HUDEP-2 (cell line): ENCODE data around the gene SENP1.
"Not testable (repeated sequence)": the region's sequence is repeated elsewhere in the genome, so short reads cannot be mapped to it uniquely, and the experiment has no call there.

ENCODE experiments used
- DNase-seq, 76 experiments: peaks; one replicate each; lab custom pipeline; 2025; ENCODE audit not compliant: unreplicated experiment in 76 of 76; lab: John Stamatoyannopoulos, UW

The SENP1 gene

DNA sequence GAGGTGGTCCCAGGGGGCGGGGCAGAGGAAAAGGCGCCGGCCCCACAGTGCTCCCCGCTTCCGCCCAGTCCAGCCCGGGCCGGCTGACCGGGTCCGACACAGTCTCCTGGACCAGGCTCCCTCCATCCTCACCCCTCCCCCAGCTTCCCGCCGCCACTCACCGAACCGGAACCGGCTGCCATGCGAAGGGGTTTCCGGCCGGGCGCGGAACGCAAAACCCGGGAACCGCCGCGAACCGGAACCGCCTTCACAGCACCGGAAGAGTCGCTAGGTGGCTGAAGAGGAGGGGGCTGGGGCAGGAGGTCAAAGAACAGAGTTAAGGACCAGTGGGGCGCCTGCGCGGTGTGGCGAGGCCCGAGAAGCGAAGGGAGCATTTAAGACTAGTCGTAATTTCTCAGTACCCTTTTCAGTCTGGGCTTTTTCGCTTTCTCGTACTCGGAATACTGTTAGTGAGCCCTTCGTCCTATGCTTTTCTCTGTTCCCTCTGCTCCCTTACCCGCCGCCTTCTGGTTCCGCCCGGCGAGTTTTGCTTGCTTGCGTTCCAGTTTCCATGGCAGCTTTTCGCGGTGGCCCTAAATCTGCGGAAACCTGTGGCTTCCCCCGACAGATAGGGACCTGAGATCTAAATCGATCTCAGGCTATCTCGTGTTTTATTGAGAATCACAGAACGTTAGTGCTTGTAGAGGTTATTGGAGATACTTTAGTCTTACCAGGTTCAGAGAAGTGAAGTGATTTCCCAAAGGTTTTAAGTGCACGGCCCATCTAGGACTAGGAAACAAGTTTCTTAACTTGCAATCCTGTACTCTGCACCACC, at the start of gene SENP1:
TSS of gene SENP1 (minus strand) at position 213 of the 814 bp plus-strand sequence. CDS start 4,607 bp downstream, outside the sequence.
- peak in 75 of 76 experiments; percentile 32 to 98 (median 78) for DNase-seq

DNA sequence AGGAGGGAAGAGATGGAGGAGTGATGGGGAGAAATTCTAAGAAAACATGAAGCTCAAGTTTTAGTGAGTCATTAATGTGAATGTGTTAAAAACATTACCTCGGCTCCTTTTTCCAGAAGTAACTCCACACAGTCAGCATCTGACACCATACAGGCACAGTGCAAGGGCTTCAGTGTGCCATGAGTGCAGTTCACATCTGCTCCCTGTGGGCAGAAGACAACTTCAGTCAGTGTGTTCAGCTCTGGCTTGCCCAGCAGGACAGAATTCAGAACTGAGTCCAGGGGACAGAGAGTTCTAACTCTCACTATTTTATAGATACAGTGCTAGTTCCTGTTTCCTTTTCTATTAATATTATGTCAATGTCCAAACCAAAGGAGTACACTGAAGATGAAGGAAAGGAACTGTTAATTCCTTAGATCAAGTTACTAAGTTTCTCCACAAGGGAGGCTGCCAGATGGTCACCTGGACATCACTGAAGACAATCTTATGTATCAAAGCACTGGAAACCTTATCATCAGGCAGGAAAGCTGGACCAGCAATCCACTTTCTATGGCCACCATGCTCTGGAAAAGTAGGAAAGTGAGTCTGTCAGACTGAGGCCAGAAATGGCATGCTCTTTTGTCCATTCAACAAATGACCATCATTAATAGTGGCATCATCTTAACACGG, 45.4 kb upstream of the SENP1 start:
- DNase-seq: no peak

DNA sequence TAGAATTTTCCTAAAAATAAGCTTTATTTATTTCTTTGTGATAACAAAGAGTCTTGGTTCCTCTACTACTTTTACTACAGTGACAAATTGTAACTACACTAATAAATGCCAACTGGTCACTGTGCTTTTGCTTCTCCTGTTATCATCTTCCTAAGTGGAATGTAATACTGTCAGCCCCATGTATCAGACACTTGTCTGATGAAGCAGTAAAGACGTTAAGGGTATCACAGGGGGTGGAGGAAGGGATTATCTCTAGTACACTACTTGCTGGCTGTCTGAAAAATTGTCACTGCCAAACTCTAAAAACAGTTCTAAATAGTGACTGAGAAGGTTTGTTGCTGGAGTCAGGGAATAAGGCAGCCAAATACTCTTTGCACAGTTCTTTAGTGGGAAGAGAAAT, 40.1 kb upstream of the SENP1 start:
- peak in 6 of 76 experiments; percentile 4 to 32 (median 15) for DNase-seq

DNA sequence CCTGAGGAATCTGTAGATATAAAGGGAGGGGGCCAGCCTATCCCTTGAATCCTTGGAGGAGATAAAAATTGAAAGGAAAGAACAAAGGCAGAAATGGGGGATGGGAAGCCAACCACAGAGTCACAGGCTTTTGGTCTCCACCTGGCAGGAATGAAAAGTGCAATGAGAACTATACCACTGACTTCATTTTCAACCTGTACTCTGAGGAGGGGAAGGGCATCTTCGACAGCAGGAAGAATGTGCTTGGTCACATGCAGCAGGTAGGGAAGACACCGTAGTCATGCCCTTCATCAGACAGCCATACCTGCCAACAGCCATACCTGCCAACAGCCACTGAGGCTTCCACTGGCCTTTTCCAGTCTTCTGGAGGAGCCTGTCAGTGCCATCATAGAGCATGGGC, 38.0 kb upstream of the SENP1 start:
- no peak for DNase-seq

DNA sequence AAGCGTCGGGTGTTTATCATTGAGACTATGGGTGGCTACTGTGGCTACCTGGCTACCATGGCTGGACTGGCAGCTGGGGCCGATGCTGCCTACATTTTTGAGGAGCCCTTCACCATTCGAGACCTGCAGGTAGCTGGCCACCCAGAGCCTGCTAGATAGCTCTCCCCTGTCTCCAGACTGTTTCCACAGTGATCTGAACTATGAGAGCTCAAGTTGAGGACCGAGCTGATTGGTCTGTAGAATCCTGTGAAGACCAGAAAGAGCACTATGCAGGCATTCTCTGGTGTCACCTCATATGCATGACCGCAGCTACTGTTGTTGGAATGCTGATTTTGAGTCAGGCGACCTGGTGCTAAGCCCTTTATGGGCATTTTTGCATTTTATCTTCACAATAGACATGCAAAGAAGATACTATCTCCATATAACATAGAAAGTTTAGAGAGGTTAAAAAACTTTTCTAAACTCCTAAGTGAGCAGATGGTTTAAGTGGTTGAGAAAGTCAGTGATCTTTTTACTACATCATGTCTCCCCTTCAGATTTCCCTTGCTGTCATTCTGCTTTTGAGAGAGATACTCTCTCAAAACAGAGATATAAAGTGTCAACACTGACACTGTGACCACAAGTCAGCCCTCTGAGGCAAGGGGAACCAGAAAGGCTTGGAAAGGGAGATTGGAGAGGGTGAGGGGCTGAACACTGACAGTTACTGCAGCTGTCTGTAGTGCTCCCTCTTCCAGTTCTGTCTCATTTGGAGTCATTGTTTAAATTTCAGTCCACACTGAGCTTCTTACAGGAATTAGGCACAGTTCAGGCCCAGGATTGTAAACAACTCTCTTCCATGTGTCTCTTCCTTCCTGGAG, 37.2 kb upstream of the SENP1 start:
- no peak for DNase-seq

DNA sequence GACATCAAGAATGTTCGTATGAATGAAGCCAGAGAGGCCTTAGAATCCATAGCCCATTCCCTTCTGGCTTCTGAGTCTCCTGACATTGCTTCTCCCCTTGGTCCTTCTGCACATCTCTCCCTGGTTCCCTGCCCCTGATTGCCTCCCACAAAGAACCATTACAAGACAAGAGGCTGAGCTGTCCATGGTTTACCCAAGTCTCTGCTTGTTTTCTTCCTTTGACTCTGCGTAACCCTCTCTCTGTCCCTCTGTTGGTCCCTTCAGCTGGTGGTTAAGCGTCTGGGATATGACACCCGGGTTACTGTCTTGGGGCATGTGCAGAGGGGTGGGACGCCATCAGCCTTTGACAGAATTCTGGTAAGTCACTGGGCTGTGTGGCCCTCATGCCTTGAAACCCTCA, 29.1 kb upstream of the SENP1 start:
- DNase-seq: no peak

DNA sequence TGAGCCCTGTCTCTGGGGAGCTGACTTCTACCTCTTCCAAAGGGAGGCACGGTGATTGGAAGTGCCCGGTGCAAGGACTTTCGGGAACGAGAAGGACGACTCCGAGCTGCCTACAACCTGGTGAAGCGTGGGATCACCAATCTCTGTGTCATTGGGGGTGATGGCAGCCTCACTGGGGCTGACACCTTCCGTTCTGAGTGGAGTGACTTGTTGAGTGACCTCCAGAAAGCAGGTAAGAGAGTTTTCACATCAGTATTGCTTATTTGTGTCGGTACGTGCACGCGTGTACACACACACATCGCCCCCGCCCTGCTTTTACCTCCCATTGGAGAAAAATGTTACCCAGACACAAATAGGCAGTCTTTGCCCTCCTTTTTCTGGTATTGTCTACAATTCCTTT, 26.9 kb upstream of the SENP1 start:
- DNase-seq: no peak

DNA sequence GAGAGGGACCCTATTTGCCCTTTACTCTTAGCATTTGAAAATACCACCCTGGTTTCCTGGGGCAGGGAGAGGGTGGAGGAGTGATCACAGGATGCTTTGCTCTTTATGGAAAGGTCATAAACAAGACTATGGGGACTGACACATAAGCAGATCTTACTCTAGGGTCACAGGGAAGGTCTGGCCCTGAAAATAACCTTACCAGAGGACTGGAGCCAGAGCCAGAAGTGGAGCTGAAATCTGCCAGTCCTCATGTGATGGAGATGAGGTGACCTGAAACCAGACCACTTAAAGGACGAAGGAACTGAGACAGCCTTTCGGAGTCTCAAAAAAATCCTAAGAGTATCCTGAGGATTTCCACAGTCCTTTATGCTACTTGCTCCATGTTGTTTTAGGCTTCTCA, 25.6 kb upstream of the SENP1 start:
- DNase-seq: no peak

DNA sequence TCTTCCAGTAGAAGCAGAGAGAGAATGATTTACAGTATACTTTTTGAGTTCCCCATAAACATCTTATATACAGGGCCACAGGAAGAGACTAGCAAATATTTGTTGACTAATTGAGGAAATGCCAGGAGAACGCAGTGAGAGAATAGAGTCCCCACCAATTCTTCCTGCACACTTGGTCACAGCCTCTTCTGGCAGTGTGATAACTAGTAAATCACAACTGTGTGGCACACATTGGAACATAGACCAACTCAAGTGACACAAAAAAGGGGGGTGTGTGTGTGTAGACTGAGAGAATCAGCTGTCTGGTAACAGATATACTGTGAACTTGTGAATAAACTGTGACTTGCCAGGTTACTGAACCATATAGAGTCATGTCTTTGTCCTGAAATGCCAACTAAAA, 23.5 kb upstream of the SENP1 start:
- no peak for DNase-seq

DNA sequence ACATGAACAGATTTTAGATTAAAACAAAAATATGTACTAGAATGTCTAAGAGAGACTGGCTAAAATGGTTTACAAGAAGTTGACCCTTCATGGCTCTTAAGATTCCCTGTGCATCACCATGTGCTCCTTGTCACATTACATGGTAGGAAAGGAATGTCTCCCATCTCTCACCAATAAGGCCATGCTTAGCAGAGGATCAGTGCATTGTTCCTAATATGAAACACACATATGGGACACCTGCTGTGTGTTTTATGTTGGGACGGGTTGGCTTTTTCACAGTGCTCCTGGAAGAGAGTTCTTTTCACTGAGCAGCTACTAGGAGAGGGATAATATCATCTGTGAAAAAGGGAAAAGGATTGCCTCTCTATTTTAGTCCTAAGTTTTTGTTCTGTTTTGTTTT, 22.9 kb upstream of the SENP1 start:
- DNase-seq: no peak

DNA sequence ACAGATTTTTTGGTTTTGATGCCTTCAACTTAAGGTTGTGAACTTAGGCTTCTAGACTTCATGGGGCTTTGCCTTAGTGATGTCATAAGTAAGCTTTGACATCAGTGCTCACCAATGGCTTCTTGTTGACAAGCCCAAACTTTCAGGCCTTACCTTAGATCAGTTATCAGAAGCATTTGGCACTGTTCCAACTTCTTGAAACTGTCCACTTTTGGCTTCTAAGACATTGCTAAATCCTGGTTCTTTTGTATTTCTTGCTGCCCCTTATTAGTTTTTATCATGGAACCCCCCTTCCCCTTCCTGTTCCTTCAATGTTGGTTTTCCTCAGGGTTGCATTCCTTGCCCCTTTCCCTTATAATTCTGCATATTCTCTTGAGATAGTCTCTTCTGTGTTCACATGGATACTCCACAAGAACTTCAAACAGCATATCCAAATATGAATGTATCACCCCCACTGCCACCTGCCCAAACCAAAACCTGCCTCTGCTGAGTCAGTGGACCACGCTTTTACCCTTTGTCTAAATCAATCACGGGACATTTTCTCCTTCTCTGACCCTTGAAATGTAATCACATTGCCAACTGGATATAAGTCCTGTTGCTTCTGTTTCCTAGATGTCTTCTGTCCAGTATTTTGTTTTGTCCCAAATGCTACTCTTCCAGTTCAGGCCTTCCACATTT, 21.2 kb upstream of the SENP1 start:
- DNase-seq: no peak

DNA sequence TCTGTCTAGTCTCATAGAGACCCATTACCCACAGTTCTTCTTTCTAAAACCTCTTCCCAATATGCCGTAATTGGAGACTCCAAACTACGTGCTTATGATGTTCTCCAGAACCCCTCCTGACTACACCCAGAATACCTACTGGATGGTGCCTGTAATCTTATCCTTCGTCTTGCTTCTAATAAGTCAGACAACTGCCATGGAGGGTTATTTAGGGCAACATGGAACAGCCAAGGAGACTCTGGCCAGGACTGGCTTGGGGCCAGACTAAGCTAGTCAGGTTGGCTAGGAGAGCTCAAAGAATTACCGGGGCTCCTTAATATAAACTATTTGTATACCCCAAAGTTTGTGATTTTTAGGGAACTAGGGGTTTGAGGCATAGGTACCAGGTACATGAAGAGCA, 20.1 kb upstream of the SENP1 start:
- no peak for DNase-seq

DNA sequence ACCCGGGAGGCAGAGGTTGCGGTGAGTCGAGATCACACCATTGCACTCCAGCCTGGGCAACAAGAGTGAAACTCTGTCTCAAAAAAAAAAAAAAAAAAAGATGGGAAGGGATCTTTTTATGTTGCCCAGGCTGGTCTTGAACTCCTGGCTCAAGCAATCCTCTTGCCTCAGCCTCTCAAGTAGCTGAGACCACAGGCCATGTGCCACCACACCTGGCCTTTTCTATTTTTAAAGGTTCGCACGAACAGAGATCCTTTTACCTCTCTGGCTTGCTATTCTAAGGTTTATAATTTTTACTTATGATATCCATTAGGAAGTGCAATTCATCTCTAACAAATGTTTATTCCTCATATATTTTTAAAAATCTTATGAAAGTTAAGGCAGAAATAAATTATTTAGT, 19.7 kb upstream of the SENP1 start:
- not testable (repeated sequence) for DNase-seq

DNA sequence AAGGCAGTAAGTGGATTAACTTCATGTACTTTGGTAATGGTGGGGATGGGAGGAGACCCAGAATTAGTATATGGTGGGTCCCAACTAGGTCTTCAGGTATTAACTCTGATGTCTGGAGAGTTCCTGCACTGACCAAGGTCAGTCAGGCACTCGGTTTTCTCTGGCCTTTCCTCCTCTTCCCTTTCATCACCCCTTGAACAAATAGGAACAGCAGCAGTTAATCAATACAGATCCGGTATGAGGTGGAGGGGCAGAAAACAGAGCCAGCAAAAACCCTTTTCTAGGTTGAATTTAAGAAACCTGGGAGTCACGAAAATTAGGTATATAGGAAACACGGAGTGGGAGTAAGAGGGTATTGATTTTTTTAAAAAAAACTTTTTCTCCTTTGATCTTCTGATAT, 17.3 kb upstream of the SENP1 start:
- no peak for DNase-seq

DNA sequence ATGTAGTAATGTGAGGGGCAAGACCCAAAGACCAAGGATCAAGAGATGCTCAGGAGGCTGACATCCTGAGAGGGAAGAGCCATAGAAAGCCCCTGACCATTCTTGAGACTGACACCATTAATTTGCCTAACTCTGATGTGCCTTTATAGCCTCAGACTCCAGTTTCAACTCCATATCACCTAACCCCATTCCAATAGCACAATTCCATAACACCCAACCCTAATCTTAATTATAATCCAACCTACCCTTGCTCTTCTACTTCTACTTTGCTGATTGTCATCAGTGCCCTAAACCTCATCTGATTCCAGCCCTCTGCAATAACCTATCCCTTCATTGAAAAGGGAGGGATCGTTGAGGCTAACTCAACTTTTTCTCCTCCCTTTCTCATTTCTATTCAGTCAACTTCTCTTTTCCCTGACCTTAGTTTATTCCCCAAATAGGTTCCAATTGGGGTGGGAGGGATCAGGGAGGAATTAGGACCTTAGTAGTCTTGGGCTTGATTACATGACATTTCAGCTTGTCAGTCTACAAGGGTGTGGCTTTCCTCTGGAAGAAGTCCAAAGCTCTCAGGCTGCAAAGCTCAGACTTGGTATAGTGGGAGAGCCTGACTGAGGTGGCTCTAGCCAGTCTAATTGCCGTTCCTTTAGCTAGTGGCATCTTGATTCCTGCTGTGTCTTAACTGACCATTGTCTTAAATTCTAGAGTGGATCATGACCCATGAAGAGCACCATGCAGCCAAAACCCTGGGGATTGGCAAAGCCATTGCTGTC, 16.4 kb upstream of the SENP1 start:
- peak in 58 of 76 experiments; percentile 3 to 77 (median 33) for DNase-seq

DNA sequence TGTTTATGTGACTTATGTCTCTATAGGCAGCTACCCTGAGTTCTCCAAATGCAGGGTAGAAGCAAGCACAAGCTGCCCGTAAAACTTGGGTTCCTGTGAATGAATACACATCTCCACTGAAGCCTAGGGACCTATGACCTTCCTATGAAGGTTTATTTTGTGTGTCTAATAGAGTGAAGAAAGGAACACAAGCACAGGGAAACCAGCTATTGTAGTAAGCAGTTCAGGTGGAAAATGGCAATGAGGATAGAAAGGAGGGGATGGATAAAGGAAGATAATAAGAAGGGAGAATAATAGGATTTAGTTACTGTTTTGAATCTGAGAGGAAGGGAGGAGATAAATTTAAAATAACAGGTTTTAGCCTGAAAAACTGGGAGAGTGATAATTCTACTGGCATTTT, 15.6 kb upstream of the SENP1 start:
- DNase-seq: no peak

DNA sequence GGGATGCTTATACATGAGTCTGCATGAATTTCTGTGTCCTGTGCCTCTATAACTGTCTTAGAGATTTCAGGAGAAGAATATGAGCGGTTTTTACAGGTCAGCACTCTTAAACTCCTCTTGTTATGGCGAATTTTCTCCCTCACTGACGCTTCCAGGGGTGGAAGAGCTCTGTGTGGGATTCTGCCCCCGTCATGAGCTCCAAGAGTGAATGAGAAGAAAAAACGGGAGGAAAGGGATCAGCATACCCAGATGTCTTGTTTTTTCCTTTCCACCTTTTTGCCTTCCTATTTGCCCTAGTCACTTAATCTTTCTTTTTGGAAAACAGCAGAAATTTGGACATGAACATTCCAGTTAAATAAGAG, 13.9 kb upstream of the SENP1 start:
- no peak for DNase-seq

DNA sequence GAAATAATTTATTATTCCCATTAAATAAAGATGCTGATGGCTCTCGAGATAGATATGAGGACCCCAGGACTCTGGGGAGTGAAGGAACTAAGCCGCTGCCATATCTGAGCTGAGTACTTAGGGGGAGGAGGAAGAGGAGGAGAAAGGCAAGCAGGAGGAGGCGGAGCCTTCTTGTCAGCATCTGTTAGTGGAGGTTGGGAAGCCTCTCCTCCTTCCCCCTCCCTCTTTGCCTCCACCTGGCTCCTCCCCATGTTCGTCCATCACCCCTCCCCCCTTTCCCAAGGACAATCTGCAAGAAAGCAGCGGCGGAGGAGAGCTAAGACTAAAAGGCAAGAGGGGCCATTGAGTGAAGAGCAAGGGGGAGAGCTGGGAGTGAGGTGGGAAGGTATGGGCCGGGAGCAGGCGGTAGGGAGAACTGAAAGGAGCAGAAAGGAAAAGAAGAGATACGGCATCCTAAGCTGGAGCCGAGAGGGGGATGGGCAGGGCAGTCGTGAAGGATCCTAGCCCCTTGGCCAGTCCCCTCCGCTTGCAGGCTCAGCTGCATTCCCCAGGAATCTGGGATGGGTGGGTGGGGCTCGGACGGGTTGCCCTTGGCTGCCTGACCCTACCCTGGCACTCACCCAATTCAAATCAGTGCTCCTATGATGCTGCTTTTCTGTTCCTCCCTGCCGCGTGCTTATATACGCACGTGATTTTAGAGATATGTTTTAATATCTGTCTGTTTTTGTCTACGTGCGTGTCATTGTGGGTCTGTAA, 13.4 kb upstream of the SENP1 start, which contains the start of gene PFKM:
TSS of gene PFKM (plus strand) at position 287 of the 756 bp plus-strand sequence. CDS start 3,411 bp downstream, outside the sequence.
- peak in 73 of 76 experiments; percentile 6 to 84 (median 62) for DNase-seq

DNA sequence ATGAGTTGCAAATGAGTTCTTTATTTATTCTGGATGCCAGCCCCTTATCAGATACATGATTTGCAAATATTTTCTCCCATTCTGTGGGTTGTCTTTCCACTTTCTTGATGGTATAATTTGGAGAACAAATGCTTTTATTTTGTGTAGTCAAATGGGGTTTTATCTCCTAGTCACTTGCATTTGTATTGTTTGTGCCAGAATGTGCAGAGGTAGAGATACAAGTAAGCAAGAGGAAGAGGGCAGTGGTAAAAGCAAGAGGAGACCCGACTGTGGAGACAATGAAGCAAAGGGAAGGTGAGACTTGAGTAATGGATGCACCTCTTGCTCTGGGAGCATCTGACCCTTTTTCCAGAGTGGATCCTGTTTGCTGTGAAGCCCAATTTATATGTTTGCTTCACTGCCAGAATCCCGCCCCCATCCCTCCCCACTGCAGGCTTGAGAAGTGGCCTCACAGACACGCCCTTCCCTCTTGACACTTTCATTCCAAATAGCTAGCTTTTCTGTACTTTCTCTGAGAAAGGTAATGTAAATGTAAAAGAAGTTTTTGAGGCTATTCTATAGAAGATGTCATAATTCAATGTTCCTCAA, 12.5 kb upstream of the SENP1 start:
- peak in 53 of 76 experiments; percentile 2 to 67 (median 24) for DNase-seq
